GM19372 (cell line): Measurements from ENCODE around the gene ATP9B.

Experiments used
- ATAC-seq: cut with Tn5 transposase; IDR thresholded peaks from one replicate; pipeline ENCODE4 v1.9.1; 2021; ENCODE audit warnings: mild to moderate bottlenecking, low read depth, moderate library complexity; ENCODE audit not compliant: unreplicated experiment

The ATP9B gene

DNA sequence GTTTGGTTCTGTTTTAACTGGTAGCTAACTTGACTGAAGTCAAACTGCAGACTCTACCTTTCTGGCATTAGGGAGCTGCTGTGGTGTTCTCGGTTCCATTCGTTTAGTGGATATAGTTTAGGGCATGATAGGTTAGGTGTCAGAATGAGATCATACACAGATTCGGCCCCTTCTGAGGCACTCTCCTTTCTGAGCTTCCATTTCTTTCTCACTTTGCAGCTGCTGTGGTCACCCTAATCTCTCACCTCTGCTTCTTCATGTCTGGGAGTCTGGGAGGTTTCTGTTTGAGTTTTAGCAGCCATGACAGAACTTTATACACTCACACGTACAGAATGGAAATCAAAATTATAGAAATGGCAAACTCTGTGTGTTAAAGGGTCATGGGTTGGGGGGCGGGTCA lies 122.8 kb downstream of the ATP9B start:
- no peak for ATAC-seq

DNA sequence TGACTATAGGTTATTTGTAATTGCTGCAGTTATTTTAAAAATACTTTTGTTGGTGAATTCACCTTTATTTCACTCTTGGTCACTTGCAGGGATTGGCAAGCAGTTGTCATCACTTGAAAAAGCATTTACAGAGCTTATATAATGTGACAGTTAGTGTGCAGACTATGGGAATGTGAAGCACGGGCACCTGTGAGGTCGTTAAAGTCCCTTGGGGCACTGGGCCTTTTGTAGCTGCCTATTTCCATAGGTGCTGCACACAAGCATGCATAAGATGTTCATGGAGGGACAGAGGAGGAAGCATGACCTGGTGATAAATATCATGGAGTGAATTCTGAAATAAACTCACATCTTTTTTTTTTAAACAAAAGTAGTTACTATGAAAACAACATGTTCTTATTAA lies 124.6 kb downstream of the ATP9B start:
- ATAC-seq: no peak

DNA sequence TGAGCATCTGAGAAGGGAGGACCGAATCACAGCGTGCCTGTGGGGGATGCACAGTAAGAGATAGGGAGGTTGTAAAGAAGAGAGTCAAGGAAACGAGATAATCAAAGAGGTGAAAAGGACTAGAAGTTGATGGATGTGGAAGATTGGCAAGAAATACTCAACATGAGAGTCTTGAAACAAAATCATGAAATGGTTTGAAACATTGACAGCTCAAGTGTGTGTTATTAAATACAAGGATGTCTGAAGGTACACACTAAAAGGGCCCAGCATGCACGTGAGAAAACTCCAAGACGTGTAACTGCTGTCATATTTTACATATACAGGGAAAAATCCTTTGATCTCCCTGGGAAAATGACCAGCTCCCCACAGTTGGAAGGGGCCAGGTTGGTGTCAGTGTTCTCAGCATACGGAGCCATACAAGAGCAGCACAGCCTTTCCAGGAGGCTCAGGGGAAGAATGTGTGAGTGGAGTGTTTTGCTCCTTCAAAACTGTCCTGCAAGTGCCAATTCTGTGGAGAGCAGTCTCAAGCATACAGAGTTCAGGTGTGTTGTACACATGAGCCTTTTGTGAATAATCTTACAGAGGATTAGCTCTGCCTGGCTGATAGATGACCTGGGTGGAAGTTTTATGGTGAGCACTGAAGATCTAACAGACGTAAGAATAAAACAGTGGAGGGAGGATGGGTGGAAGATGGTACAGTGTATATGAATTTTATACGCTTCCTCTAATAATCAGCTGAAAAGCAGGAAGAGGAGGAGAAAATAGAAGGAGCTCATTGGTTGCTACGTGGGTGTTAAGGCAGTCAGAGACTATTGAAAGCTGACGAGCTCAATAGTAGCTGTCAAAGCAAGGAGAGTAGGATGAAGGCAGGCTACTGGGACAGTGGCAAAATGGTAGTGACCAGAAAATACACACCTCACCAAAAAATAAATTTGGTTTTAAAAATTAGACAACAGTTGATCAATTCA lies 126.8 kb downstream of the ATP9B start:
- no peak for ATAC-seq

DNA sequence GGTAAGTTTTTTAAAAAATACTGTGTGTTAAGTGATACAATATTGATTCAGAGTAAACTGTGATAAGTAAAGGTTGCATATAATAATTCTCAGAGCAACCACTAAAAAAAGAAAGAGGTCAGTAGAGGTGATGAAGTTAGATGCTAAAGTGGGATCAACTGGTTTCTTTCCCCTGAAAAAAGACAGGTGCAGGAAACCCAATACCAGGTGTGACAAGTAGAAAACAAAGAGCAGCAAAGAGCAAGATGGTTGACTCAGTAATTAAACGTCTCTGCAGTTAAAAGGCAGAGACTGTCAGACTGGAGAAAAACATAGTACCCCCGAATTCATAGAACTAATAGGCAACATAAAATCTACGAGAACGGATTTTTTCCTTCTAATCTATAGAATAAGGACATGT lies 128.3 kb downstream of the ATP9B start:
- no peak for ATAC-seq

DNA sequence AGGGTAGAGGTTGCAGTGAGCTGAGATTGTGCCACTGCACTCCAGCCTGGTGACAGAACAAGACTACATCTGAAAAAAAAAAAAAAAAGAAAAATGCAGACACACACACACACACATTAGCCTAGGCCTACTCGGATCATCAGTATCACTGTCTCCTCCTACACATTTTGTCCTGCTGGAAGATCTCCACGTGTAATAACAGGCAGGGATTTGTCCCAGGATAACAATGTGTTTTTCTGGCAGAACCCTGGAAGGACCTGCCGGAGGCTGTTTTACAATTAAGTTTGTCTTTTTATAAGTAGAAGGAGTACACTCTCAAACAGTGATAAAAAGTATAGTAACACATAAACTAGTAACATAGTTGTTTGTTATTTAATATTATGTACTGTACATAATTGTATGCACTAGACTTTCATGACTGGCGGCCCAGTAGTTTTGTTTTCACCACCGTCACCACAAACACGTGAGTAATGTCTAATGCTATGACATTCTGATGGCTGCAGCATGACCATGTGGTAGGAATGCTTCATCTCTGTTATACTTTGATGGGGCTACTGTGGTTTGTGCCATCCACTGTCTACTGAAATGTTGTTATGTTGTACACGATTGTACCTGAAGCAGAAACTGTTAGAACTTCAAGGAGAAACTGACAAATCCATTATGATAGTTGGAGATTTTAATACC lies 130.6 kb downstream of the ATP9B start:
- ATAC-seq: no peak

DNA sequence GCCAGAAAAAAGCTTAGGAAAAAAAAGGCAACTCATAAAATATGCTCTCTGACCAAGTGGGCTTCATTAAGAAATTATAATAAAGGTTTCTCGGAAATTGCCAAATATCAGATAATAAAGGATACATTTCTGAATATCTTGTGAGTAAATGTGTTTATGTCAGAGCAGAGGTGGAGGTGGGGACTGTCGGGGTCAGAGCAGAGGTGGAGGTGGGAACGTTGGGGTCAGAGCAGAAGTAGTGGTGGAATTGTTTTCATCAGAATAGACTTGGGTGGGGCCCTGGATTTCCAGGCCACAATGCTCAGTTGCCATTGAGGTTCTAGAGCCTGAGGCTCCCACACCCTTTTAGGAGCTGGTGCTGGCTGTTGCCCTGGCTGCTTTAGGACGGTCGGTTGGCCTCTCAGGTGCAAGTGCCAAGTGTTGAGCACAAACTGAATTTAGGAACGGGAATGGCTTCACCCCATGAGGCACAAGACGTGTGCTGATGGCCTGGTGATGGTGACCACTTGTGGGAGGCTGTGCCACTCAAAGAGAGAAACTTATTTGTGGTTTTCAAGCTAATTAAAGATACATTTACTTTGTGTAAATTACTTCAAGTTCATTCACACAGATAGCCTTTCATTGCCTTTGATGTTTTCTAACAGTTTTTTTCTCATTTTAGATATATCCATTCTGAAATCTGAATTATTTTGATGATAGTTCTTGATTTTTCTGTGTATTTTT lies 131.5 kb downstream of the ATP9B start:
- peak; percentile 64 for ATAC-seq

DNA sequence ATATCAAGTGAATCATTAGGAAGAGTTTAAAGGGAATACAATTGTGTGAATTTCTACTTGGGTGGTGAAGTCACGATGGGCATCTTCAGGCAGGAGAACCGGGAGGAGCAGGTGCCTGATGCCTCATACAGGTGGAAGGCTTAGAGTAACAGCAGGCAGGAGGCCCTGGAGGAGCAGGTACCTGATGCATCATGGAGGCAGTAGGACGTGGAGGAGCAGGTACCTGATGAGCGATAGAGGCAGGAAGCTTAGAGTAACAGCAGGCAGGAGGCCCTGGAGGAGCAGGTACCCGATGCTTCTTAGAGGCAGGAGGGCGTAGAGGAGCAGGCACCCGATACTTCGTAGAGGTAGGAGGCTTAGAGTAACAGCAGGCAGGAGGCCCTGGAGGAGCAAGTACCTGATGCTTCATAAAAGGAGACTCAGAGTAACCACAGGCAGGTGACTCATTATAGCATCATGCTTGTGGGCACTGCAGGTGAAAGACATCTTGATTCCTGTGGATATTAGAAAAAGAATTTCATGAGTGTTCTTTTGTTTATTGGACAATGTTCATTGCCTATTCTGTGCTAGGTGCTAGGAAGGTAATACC lies 133.9 kb downstream of the ATP9B start:
- ATAC-seq: no peak

DNA sequence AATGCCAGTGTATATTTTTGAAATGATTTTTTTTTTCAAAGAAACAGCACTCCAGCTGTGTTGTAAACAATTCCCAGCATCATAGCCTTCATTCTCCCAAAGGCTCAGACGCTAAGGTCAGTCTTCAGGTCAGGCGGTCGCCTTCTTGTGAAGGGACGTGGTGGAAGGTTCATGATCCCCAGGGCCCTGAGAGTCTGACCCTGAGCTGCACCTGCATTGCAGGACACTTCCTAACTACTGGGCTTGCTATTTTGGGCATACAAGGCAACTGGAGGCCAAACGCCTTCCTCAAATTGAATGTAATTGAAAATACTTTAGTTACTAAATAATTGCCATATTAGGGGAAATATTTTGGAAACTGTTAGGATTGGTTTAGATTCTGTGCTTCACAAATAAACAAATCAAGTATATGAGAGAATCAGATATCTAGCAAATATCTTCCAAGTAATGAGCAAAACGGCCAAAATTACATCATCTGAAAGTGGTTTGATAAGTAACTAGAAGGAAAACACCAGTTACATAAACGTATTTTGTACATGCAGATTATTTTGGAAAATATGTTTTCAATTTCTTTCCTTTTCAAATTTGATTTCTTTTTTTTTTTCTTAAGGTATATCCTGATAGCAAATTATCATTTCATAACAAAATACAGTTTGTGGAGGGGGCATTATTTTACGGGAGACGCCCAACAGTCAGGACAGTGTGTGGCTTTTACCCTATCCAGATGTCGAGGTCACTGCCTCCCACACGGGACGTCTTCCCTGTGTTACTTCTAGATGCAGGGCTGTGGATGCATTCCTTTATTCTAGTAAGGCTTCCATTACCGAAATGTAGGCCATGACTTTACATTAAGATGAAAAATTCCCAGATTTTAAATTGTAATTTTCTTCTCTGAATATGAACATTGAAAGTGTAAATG lies 136.0 kb downstream of the ATP9B start:
- ATAC-seq: no peak

DNA sequence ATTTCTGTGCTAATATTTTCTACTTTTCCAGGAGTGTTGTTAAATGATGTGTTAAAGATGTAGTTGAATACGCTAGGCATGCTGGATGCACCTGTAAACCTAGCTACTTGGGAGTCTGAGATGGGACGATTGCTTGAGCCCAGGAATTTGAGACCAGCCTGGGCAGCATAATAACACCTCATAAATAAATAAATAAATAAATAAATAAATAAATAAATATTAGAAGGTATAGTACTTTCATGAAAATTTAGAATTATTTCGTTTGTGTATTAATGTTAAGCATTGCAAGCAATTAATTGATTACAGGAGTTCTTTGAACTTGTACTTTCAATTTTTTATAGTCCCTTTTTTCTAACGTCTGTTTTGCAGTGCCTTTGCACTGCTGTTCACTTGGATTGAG lies 137.2 kb downstream of the ATP9B start:
- no peak for ATAC-seq

DNA sequence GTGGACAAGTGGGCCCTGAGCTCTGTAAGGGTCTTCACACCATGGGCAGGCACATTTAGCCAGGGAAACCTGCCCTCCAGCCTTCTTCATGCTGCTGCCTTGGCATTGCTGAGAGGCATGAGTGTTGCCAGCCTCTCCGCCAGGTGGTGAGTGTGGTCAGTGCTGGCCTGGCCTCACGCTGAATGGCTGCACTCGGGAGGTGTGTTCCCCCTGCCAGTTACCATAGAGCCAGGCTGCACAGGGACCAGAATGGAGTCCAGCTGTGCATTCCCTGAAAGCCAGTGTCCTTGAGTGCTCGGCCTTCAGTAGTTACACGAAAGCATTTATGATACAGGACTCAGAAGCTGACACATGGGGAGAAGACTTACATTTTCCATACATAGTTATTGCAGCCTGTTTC lies 139.7 kb downstream of the ATP9B start:
- ATAC-seq: no peak

DNA sequence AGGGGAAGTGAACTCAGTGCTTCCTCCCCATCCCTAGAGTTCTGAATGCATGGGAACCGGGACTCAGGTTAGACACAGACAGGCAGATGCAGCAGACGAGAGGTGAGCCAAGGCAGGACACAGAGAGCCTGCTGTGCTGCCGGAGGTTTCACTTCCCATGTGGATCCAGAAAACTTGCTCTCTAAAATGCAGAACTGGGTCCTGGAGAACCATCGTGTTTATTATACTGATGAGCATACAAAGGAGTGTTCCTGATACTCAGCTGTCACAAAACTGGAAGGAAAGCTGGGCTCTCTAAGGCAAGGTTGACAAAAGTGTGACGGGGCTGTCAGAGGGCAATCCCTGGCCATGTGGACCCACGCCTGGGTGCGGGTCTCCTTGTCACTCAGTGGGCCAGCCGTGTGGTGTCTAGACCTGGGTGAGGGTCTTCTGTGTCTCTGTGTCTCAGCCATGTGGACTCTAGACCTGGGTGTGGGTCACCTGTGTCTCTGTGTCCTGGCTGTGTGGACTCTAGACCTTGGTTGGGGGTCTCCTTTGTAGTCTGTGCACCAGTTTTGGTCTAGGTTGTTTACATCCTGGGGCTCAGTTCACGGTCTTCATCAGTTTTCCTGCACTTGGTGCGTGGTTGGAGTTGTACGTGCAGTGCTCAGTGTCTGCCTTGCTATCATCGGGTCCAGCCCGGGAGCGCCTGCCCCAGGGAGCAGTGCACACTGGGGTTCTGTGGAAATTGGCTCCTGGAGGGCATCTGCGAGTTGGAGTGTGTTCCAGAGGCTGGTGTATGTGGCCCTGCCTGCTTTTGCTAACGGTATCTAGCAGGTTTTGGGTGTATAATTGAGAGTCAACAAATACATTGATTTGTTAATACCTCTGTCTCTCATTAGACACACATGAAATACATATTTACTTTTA lies 141.1 kb downstream of the ATP9B start:
- ATAC-seq: no peak

DNA sequence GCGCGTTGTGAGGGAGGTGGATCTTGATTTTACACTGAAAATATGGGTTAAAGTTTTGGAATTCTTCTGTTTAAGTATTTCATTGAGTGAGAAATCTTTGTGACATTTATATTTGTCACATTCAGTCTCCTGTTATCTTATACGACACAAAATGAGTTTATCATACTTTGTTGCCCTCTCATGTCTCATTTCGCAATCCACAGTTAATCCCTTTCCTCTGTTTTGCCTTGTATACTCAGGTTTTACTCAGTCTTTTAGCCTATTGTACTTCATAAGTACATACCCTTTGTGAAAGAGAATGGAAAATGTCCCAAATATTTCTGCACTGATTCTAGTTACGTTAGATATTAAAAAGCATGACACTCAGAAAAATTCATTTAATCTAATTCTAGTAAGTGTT lies 142.7 kb downstream of the ATP9B start:
- ATAC-seq: no peak

DNA sequence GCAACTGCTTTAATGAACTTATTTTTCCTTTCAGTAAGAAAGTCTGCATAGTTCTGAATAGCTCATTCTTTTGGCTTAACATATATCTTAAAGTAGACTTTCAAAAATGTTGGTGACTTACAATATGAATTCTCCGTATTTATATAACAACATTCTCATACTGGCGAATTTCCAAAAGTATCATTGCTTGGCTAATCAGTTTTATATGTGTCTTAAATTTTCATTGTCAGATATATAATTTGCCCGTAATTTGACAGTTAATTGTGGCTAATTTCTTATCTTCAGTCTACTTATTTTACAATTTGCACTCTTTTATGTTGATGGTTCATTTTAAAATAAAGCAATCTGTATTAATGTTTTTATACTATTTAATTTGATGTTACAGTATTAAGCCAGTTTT lies 144.9 kb downstream of the ATP9B start:
- ATAC-seq: no peak

DNA sequence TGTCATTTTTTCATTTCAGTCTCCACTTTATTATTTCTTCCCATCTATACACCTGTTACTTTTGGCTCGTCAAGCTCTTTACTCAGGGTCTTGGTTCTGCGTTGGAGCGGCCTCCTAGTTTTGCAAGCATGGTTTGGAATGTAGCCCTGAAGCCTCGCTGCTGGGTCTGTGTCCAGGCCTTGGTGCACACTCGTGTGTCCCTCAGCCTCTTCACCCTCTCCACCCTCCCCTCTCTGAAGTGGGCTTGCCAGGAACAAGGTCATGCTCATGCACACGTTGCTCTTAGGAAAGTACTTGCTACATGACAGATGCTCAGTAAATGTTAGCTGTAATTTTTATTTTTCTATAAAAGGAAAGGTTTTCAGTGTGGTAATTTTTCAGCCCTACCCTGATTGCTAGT lies 147.0 kb downstream of the ATP9B start:
- no peak for ATAC-seq

DNA sequence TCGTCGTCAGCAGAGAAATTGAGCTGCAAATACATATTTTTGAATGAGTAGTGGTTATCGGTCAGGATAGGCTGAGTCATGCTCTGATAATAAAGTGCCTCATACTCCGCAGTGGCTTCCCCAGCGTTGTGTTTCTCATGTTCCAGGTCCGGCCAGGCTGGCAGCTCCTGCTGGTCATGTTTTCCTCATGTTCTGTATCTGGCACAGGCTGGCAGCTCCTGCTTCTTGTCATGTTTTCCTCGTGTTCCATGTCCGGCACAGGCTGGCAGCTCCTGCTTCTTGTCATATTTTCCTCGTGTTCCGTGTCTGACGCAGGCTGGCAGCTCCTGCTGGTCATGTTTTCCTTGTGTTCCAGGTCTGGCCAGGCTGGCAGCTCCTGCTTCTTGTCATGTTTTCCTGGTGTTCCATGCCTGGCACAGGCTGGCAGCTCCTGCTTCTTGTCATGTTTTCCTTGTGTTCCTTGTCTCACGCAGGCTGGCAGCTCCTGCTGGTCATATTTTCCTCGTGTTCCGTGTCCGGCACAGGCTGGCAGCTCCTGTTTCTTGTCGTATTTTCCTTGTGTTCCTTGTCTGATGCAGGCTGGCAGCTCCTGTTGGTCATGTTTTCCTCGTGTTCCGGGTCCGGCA lies 148.9 kb downstream of the ATP9B start:
- no peak for ATAC-seq

DNA sequence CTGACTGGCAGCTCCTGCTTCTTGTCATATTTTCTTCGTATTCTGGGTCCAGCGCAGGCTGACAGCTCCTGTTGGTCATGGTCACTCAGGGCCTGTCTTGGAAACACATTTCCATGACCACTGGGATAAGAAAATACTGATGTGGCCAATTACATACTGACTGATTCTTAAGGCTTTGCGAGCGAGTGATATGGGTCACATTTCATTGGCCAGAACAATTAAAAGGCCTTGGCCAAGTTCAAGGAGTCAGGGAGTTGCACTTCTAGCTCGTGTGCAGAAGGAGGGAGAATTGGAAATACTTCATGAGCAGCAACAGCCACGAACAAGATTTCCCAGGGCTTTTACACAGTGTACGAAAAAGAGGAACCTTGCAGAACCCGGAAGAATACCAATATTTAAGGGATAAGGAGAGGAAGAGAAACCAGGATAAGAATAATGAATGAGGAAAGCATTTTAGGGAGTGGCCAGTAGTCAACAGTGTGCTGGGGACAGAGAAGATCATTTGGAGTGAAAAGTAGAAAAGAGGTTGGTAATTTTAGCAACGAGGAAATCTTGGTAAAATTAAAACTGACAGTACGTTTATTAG lies 149.5 kb downstream of the ATP9B start:
- no peak for ATAC-seq

DNA sequence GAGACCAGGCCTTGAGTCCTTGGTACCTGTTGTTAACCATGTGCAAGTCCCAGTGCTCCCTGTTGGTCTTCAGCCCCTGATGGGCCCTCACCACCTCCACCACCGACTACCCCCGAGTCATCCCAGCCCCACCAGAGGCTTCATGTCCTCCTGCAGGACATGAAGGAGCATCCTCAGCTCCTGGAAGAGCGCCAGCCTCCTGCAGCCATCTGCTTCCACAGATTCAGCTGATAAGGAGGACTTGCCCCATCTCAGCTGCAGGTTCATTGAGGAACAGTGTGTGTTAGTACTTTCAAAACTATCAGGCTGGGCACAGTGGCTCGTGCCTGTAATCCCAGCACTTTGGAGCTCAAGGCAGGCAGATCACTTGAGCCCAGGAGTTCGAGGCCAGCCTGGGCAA lies 151.9 kb downstream of the ATP9B start:
- ATAC-seq: no peak

DNA sequence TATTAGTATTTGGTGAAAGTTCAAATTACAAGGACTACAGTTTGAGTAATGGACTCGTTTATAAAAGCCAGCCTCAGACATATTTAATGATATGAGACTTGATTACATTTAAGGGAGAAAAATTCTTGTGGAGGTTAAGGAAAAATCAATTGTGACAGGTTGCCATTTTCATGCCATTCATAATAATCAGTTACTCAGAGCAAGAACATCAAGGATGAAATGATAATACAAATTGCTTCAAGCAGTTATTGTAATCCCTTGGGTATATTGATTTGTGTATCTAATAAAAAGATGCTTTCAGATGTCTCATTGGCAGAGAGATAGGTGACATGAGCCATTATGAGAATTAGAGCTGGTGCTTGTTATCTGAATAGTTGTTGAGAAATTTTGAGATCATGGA lies 153.6 kb downstream of the ATP9B start:
- no peak for ATAC-seq
